ENCODE results near the gene ATP8B1.

Gene ATP8B1

GRCh38 chr18:57677262-57678211, 125.6 kb downstream of the ATP8B1 start:
- no peak for TF ChIP-seq CTCF (IDR thresholded peaks at IDR 0.05; ENCODE audit: insufficient read depth, low read depth, low read length, missing control alignments)
- H3K4me3 ChIP-seq (ENCODE audit: low read depth, low read length): no peak overlapping the region
- no peak for DNase-seq (ENCODE audit: low read depth)

- no peak overlapping the region for H3K4me3 ChIP-seq (ENCODE audit: low read depth, low read length)
- TF ChIP-seq CTCF (IDR thresholded peaks at IDR 0.05; ENCODE audit: insufficient read depth, low read depth, low read length, missing control alignments): no peak
- DNase-seq (ENCODE audit: low read depth): no peak
These were observed 128.2 kb downstream of the ATP8B1 start for GRCh38 chr18:57674891-57675290.

GRCh38 chr18:57670046-57670445, 133.1 kb downstream of the ATP8B1 start:
- DNase-seq (ENCODE audit: low read depth): no peak
- no peak for TF ChIP-seq CTCF (IDR thresholded peaks at IDR 0.05; ENCODE audit: insufficient read depth, low read depth, low read length, missing control alignments)
- no peak overlapping the region for H3K4me3 ChIP-seq (ENCODE audit: low read depth, low read length)

GRCh38 chr18:57668021-57668420, 135.1 kb downstream of the ATP8B1 start:
- no peak overlapping the region for H3K4me3 ChIP-seq (ENCODE audit: low read depth, low read length)
- no peak for DNase-seq (ENCODE audit: low read depth)
- no peak for TF ChIP-seq CTCF (IDR thresholded peaks at IDR 0.05; ENCODE audit: insufficient read depth, low read depth, low read length, missing control alignments)

- DNase-seq (ENCODE audit: low read depth): no peak
- TF ChIP-seq CTCF (IDR thresholded peaks at IDR 0.05; ENCODE audit: insufficient read depth, low read depth, low read length, missing control alignments): no peak
- no peak overlapping the region for H3K4me3 ChIP-seq (ENCODE audit: low read depth, low read length)
These were observed 136.2 kb downstream of the ATP8B1 start for GRCh38 chr18:57666818-57667497.

GRCh38 chr18:57664568-57665165, 138.4 kb downstream of the ATP8B1 start:
- TF ChIP-seq CTCF (IDR thresholded peaks at IDR 0.05; ENCODE audit: insufficient read depth, low read depth, low read length, missing control alignments): no peak
- DNase-seq (ENCODE audit: low read depth): no peak
- no peak overlapping the region for H3K4me3 ChIP-seq (ENCODE audit: low read depth, low read length)
